Smooth muscle cell (in vitro differentiated cells): ENCODE data around the gene URI1. TPM values are rescaled to one million over a fixed set of nuclear protein-coding genes. Genes with fewer than 3 reads are reported as not detected.

ENCODE experiments used
- DNase-seq: peaks from one replicate; lab custom pipeline; 2025; ENCODE audit not compliant: unreplicated experiment; lab: John Stamatoyannopoulos, UW
- H2AFZ ChIP-seq: fragments of 200-600 bp; sonication (generic); 2 replicates; pipeline ENCODE4 v1.6.0; 2016; ENCODE audit warnings: antibody characterized with exemption, low read depth, mild to moderate bottlenecking
- H3F3A ChIP-seq: fragments of 200-600 bp; sonication (generic); 2 replicates; pipeline ENCODE4 v1.6.0; 2017; ENCODE audit warnings: antibody characterized with exemption, low read depth
- H3K27ac ChIP-seq: fragments of 200-600 bp; sonication (generic); 2 replicates; pipeline ENCODE4 v1.5.1; 2016; ENCODE audit warnings: low read depth, mild to moderate bottlenecking
- H3K27me3 ChIP-seq: fragments of 200-600 bp; sonication (generic); 2 replicates; pipeline ENCODE4 v1.6.1; 2016; ENCODE audit warnings: low read depth, mild to moderate bottlenecking
- H3K36me3 ChIP-seq: fragments of 200-600 bp; sonication (generic); 2 replicates; pipeline ENCODE4 v1.5.1; 2016; ENCODE audit warnings: low read depth
- H3K4me1 ChIP-seq: fragments of 200-600 bp; sonication (generic); 2 replicates; pipeline ENCODE4 v1.5.1; 2016; ENCODE audit warnings: low read depth
- H3K4me2 ChIP-seq: fragments of 200-600 bp; sonication (generic); 2 replicates; pipeline ENCODE4 v1.6.0; 2016; ENCODE audit warnings: mild to moderate bottlenecking
- H3K4me3 ChIP-seq: fragments of 200-600 bp; sonication (generic); 2 replicates; pipeline ENCODE4 v1.5.1; 2016; ENCODE audit warnings: mild to moderate bottlenecking
- H3K79me2 ChIP-seq: fragments of 200-600 bp; sonication (generic); 2 replicates; pipeline ENCODE4 v1.6.0; 2016; ENCODE audit warnings: low read depth, mild to moderate bottlenecking
- H3K9ac ChIP-seq: fragments of 200-600 bp; sonication (generic); 2 replicates; pipeline ENCODE4 v1.6.0; 2016; ENCODE audit warnings: low read depth
- H3K9me3 ChIP-seq: fragments of 200-600 bp; sonication (generic); replicated peaks from 2 replicates; pipeline ENCODE4 v1.5.1; 2016; ENCODE audit warnings: low read depth
- H4K20me1 ChIP-seq: fragments of 200-600 bp; sonication (generic); 2 replicates; pipeline ENCODE4 v1.6.0; 2016; ENCODE audit warnings: low read depth
- CTCF ChIP-seq: fragments of 200-600 bp; sonication (generic); IDR thresholded peaks from 2 replicates; pipeline ENCODE4 v1.5.1; 2017; ENCODE audit warnings: borderline replicate concordance, mild to moderate bottlenecking, antibody characterized with exemption; ENCODE audit not compliant: insufficient read depth, poor library complexity, severe bottlenecking
- WGBS: methylation state at CpG from one replicate; pipeline ENCODE4 v1.1.7; 2016; ENCODE audit warnings: low lambda C conversion rate; 5-methylcytosine and 5-hydroxymethylcytosine counted together
- polyA plus RNA-seq: library from polyadenylated mRNA; unstranded; fragments of >200 nt; fragmentation: Nextera tagmentation; extraction: Ambion mirVana; gene quantifications from 2 replicates; pipeline ENCODE4 v1.2.1, GENCODE V29; 2016
- total RNA-seq: library from RNA; depleted of rRNA; stranded (reverse); fragments of >200 nt; gene quantifications from 2 replicates; pipeline ENCODE4 v1.2.3, GENCODE V29; 2014

URI1 gene
- total and polyA plus RNA-seq, 2 experiments from 2014 or later, result 39.3 to 47.6 TPM

GRCh38 chr19:30024091-30024490 is 82.1 kb downstream of the URI1 start:
- H3K79me2 ChIP-seq, result no peaks in the 10 kb centered on the region
- no peak for DNase-seq
- H3K9ac ChIP-seq, result no peak overlapping the region
- H3K27ac ChIP-seq, result no peak overlapping the region
- H3K4me2 ChIP-seq, result no peak overlapping the region
- H3K4me1 ChIP-seq, result no peaks in the 10 kb centered on the region
- no peaks in the 10 kb centered on the region for H3K9me3 ChIP-seq
- no peaks in the 10 kb centered on the region for H3K27me3 ChIP-seq
- no peak overlapping the region for H3K4me3 ChIP-seq
- no peak overlapping the region for H2AFZ ChIP-seq
- no peaks in the 10 kb centered on the region for H3F3A ChIP-seq
- no peaks in the 10 kb centered on the region for H3K36me3 ChIP-seq
- peaks cover 4% of the 10 kb centered on the region for H4K20me1 ChIP-seq
- TF ChIP-seq CTCF, result no peak

GRCh38 chr19:30026933-30027332 is 84.9 kb downstream of the URI1 start:
- no peaks in the 10 kb centered on the region for H3K27me3 ChIP-seq
- TF ChIP-seq CTCF, result no peak
- H3K9ac ChIP-seq, result no peak overlapping the region
- no peaks in the 10 kb centered on the region for H3K9me3 ChIP-seq
- 100% methylated on average over 1 of the region's 1 CpG for WGBS
- H3K4me1 ChIP-seq, result no peaks in the 10 kb centered on the region
- H3K79me2 ChIP-seq, result no peaks in the 10 kb centered on the region
- H3K36me3 ChIP-seq, result no peaks in the 10 kb centered on the region
- H3K27ac ChIP-seq, result no peak overlapping the region
- H4K20me1 ChIP-seq, result peaks cover 4% of the 10 kb centered on the region
- no peak overlapping the region for H3K4me2 ChIP-seq
- H3K4me3 ChIP-seq, result no peak overlapping the region
- no peak for DNase-seq
- H2AFZ ChIP-seq, result no peak overlapping the region
- H3F3A ChIP-seq, result no peaks in the 10 kb centered on the region

- 92% methylated on average over 2 of the region's 2 CpGs for WGBS
- Histone ChIP-seq H3K4me1 (no peaks in the 10 kb centered on the region), H3K27ac (no peak overlapping the region), H2AFZ (no peak overlapping the region), H3K9me3 (no peaks in the 10 kb centered on the region), H4K20me1 (peaks cover 4% of the 10 kb centered on the region), H3K79me2 (no peaks in the 10 kb centered on the region), H3K36me3 (no peaks in the 10 kb centered on the region), H3K27me3 (no peaks in the 10 kb centered on the region), H3F3A (no peaks in the 10 kb centered on the region), H3K9ac (no peak overlapping the region), H3K4me3 (no peak overlapping the region), H3K4me2 (no peak overlapping the region)
- no peak for TF ChIP-seq CTCF
- no peak for DNase-seq
These were observed 86.3 kb downstream of the URI1 start for GRCh38 chr19:30028118-30028991.

- no peak overlapping the region for H3K9ac ChIP-seq
- H3K4me3 ChIP-seq, result no peak overlapping the region
- no peak overlapping the region for H3K4me2 ChIP-seq
- DNase-seq, result no peak
- H3K27ac ChIP-seq, result peak overlapping the region; percentile 60
- no peak for TF ChIP-seq CTCF
- no peaks in the 10 kb centered on the region for H3K36me3 ChIP-seq
- WGBS, result 98% methylated on average over 1 of the region's 1 CpG
- peaks cover 4% of the 10 kb centered on the region for H4K20me1 ChIP-seq
- H3K9me3 ChIP-seq, result no peaks in the 10 kb centered on the region
- no peaks in the 10 kb centered on the region for H3K4me1 ChIP-seq
- H2AFZ ChIP-seq, result no peak overlapping the region
- no peaks in the 10 kb centered on the region for H3K27me3 ChIP-seq
- no peaks in the 10 kb centered on the region for H3K79me2 ChIP-seq
- H3F3A ChIP-seq, result no peaks in the 10 kb centered on the region
These were observed 86.9 kb downstream of the URI1 start for GRCh38 chr19:30028992-30029343.
